Measurements from ENCODE around the gene CD99. TPM values are rescaled to one million over a fixed set of nuclear protein-coding genes. Genes with fewer than 3 reads are reported as not detected.
"Not testable (repeated sequence)": the region's sequence is repeated elsewhere in the genome, so short reads cannot be mapped to it uniquely, and the experiment has no call there.

The CD99 gene
- total RNA-seq, 1 donor from 2014 or later = 11.4 TPM

DNA sequence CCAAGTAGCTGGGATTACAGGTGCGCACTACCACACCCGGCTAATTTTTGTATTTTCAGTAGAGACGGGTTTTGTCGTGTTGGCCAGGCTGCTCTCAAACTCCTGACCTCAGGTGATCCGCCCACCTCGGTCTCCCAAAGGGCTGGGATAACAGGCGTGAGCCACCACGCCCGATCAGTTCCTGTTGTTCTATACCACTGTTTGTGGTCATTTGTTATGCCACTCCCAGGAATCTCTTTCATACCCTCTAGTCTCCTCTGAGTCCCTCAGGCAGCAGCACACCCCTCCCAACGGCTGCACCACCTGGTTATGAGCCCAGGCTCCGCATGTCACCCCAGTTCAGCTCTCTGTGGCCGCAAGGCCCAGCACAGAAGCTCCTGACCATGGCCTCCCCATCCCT is 17.5 kb upstream of the CD99 start:
- no peak for FAIRE-seq
- DNase-seq (ENCODE audit: low spot score in 2 of 2) = no peak

GRCh38 chrX:2675657-2676200 is 15.4 kb upstream of the CD99 start:
- FAIRE-seq; DNase-seq (ENCODE audit: low spot score in 2 of 2): not testable (repeated sequence)

DNA sequence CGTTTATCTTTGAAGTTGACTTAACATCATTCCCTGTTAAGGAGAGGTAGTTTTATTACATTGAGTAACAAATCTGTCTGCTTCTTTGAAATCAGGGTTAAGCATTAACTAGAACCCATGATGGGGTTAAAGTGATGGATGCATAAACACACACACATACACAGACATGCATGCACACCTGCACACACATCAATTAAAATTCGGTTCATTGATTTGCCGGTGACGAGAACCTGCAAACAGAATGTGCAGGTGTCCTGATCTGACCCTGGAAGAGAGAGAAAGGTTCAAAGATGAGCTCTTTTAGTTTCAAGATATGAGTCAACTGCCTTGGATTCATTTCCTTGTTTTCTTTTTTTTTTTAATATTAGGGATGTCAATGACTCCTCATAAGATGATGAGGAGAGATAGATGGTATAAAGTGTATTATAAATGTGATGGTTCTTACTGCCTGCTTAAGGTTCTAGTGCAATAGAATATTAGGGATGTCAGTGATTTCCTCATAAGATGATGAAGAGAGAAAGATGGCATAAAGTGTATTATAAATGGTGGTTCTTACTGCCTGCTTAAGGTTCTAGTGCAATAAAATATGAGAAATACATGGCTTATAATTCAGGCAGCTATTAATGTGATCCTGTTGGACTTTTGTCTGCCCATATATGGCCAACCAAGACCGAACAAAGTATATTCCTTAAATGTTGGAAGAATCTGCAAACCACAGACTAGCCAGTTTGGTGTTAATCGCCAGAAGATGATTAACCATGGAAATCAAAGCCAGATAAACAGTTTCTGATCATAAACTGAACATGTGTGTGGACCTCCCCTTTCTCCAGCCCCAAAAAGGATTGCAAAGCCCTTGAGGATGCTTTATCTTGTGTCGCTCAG is 14.1 kb upstream of the CD99 start:
- DNase-seq (ENCODE audit: low spot score in 2 of 2) (no peak), FAIRE-seq (no peak)

DNA sequence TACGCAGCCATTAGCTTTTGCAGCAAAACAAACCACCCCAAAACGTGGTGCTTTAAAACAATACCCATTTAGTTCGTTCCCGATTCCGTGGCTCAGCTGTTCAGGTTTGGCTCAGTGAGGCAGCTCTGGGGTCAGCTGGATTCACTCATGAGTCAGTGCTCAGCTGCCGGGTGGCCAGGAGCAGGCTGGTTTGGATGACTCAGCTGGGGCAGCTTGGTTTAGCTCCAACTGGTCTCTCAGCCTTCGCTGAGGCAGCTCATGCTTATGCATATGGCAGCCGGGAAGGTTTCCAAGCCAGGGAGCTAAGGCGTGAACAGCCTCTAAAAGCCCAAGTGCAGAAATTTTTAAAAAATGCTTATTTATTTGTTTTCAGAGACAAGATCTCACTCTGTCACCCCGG is 13.3 kb upstream of the CD99 start:
- FAIRE-seq = no peak
- peak in 1 of 2 donors; percentile 73 for DNase-seq (ENCODE audit: low spot score in 2 of 2)

DNA sequence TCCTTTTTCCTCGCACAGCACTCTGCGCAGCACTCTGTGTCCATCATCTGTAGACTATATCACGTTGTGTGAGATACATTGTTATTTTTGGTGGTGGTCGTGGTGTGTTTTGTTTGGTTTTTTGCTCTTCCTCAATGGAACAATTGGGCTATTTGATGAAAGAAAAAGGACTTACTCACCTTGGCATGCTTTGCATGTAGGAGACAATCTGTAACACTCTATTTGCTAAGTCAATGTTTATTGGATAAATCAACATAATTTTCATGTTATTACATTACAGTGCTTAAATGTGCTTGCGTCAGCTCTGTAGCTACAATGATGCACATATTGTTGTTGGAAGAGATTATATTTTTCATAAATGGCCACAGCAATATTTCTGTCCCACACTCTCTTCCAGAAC is 12.5 kb upstream of the CD99 start:
- FAIRE-seq (no peak), DNase-seq (ENCODE audit: low spot score in 2 of 2) (no peak)

GRCh38 chrX:2679534-2680485 is 11.3 kb upstream of the CD99 start:
- FAIRE-seq (no peak), DNase-seq (ENCODE audit: low spot score in 2 of 2) (no peak)

GRCh38 chrX:2680486-2681348 is 10.4 kb upstream of the CD99 start:
- DNase-seq (ENCODE audit: low spot score in 2 of 2) (no peak), FAIRE-seq (no peak)

DNA sequence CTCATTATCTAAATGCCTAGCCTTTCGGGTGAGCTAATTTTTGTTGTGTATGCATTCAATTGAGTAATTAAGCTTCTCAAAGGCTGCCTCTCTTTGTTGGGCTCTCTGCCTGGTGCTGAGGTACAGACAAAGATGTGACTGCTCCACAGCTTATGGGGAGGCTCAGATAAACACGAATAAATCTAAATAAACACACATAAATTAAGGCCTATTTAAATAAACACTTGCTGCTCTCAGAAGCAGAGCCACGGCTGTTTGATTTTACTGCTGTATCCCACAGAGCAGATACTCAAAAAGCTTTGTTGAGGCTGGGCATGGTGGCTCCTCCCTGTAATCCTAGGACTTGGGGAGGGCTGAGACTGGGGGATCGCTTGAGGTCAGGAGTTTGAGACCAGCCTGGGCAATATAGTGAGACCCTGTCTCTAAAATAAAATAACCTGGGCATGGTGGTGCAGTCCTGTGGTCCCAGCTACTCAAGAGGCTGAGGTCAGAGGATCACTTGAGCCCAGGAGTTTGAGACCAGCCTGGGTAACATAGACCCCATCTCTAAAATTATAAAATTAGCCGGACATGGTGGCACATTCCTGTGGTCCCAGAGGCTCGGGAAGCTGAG is 8.4 kb upstream of the CD99 start:
- FAIRE-seq (no peak), DNase-seq (ENCODE audit: low spot score in 2 of 2) (no peak)

DNA sequence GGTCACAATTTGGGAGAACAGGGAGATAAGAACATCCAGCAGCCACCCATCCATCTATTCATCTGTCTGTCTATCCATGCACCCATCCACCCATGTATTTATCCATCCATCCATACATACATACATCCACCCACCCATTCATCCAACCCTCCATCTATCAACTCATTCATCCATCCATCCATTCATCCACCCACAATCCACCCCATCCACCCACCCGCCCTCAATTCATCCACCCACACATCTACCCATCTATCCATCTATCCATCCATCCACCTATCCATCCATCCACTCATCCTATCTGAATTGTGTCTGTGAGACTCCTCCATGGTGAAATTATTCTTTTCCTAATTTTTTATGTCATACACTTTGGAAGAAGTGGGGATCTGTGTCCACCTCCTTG is 6.8 kb upstream of the CD99 start:
- DNase-seq (ENCODE audit: low spot score in 2 of 2) = no peak
- no peak for FAIRE-seq

DNA sequence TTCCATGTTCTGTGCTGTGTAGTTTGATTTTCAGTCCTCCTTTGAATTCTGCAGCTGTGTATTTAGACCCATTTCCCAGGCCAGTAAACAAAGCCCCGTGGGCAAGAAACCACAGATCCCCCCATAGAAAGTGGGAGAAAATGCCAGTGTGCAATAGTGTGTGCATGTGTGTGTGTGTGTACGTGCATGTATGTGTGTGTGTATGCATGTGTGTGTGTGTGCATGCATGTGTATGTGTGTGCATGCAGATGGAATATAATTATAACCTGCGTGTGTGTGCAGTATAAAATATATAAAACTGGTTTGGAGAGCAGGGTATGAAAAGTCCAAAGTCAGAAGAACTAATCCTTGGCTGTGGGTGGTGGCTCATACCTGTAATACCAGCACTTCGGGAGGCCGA is 5.2 kb upstream of the CD99 start:
- FAIRE-seq (no peak), DNase-seq (ENCODE audit: low spot score in 2 of 2) (no peak)

GRCh38 chrX:2689773-2690666 is 1.1 kb upstream of the CD99 start:
- DNase-seq (ENCODE audit: low spot score in 2 of 2) (no peak), FAIRE-seq (no peak)

GRCh38 chrX:2691543-2692220 is 587 bp downstream of the CD99 start:
- DNase-seq (ENCODE audit: low spot score in 2 of 2) (no peak), FAIRE-seq (no peak)

DNA sequence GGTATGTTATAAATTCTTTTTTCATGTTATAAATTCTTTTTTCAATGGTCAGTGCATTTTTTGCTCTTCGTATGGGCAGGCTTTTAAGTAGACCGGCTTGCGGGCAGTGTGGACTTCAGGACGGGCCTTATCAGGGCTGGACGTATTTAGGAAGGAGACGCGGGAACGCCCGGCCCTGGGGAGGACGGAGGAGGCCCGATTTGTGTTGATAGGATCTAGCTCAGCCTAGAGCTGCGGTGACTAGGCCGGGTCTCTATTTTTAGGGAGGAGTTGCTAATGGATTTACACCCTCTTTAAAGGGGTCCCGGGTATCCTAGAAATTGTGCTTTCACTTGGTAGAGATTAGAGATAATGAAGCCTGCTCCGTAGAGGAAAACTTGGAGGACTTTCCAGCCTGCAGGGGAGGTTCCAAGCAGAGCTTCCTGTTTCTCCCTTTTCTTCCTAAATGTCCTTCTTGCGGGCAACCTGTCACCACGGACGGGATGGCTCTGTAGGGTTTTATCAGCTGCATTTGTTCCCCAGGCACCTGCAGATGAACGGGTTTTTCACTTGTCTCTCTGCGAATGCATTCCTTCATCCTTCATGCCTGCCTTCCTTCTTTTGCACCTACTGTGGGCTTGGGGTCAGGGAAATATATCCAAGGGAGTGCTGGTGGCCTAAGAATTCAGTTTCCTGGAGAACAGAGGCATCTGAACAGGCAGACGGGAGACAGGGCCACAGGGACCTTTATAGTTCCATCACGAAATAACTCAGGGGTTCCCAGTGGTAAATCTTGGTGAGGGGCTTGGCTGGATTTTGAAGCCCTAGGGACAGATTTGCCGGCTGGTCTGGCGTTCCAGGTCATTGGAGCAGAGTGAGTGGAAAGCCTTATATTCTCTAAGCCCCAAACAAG is 1.4 kb downstream of the CD99 start:
- FAIRE-seq (no peak), DNase-seq (ENCODE audit: low spot score in 2 of 2) (no peak)

DNA sequence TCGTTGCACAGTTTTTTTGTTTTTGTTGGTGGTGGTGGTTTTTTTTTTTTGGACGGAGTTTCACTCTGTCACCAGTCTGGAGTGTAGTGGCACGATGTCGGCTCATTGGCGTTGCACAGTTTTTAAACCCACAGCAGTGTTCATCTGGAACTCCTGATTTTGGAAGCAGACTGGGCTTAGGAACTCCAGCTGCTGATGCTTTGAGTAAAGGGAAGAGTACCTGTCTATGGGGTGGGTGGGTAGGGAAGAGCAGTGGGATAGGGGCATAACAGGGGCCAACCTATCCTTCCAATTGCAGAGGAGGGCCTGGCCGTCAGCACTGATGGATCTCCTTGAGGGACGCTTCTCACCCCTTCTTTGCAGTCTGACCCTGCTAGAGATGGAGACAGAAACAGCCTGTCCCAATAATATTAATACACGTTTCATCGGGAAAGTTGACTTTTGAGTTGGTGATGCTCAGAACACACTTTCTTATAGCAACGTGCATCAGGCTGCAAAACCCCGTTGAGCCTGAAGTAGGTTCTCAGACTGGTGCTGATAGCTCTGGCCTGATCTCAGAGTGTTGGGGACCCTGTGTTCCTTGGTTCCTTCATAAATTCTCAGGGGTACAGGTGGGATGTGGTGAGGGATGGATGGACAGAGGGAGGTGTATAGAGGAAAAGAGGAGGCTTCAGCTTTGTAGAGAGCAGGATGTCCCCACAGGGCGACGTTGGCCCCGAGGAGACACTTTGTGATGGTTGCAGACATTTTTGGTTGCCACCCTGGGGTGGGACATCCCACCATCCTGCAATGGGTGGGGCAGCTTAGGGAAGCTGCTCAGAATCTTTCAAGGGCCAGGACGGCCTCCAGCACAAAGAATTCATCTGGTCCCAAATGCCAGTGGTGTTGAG is 2.3 kb downstream of the CD99 start:
- DNase-seq (ENCODE audit: low spot score in 2 of 2) (no peak), FAIRE-seq (no peak)

DNA sequence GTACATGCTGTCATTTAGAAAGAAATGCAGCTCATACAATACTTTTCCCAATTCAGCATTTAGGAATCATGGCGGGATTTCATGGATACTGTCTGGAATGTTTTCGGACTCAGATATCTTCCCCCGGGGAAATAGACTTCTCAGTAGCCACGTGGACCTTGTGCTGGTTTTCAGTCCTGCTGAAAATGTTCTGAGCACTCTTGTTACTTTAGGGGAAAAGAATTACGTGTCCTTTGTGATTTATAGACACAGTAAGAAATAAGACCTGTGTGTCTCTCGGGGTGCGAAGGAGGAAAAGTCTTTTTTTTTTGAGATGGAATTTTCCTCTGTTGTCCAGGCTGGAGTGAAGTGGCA is 3.8 kb downstream of the CD99 start:
- FAIRE-seq = no peak
- no peak for DNase-seq (ENCODE audit: low spot score in 2 of 2)

GRCh38 chrX:2696698-2697215 is 5.7 kb downstream of the CD99 start:
- FAIRE-seq (no peak), DNase-seq (ENCODE audit: low spot score in 2 of 2) (no peak)

Measured in frontal cortex (tissue), 4 donors.